ENCODE results near the gene EFCAB5.
"Not testable (repeated sequence)": the region's sequence is repeated elsewhere in the genome, so short reads cannot be mapped to it uniquely, and the experiment has no call there.

EFCAB5 gene

DNA sequence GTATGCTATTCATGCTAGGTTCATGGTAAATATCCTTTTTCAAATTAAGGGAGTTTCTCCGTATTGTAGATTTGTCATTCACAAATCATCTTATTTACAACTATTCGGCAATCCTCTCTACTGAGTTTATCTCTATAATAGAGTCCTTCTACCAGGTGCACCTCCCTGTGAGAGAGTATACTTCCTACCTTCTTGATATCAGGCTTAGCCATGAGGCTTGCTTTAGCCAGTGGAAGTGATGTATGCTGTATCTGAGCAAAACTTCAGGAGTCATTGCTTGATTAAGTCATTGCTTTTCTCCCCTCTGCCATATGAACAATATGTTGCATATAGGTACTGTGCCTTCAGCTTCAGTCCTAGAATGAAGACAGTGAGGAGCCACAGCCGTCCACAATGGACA, 195.7 kb downstream of the EFCAB5 start:
- Histone ChIP-seq H3K79me2 (ENCODE audit: insufficient read depth, low read length) (peaks cover 53% of the 10 kb centered on the region), H4K20me1 (ENCODE audit: low read depth, low read length) (no peaks in the 10 kb centered on the region), H3K36me3 (ENCODE audit: low read length) (peaks cover 3% of the 10 kb centered on the region; the same call in 1 of the 2 replicates)

DNA sequence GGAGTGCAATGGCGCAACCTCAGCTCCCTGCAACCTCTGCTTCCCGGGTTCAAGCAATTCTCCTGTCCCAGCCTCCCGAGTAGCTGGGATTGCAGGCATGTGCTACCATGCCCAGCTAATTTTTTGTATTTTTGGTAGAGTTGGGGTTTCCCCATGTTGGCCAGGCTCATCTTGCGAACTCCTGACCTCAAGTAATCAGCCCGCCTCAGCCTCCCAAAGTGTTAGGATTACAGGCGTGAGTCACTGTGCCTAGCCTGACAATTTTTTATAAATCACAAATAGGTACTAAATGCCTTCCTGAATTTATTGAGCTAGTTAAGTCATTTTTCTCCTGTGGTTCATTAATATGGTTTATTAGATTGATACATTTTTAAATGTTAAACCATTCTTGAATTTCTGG, 206.4 kb downstream of the EFCAB5 start:
- H3K27ac ChIP-seq (ENCODE audit: low read depth, low read length); H3K36me3 ChIP-seq (ENCODE audit: low read length); H4K20me1 ChIP-seq (ENCODE audit: low read depth, low read length); H3K4me2 ChIP-seq (ENCODE audit: low read depth, low read length, poor library complexity, severe bottlenecking); H3K4me3 ChIP-seq (ENCODE audit: insufficient read depth, low read length, poor library complexity, severe bottlenecking); H3K27me3 ChIP-seq (ENCODE audit: low read length); H3K9ac ChIP-seq (ENCODE audit: low read length); H3K9me2 ChIP-seq (replicated peaks; ENCODE audit: insufficient read depth, low read length); H2AFZ ChIP-seq (ENCODE audit: low read depth, low read length, severe bottlenecking); H3K9me3 ChIP-seq (ENCODE audit: insufficient read depth, low read length): not testable (repeated sequence)
- Histone ChIP-seq H3F3A (ENCODE audit: insufficient read depth) (peaks cover 22% of the 10 kb centered on the region), H3K79me2 (ENCODE audit: insufficient read depth, low read length) (peaks cover 54% of the 10 kb centered on the region)

More for the DNA sequence above, 195.7 kb downstream of the EFCAB5 start:
- Histone ChIP-seq H3F3A (ENCODE audit: insufficient read depth) (no peaks in the 10 kb centered on the region), H3K27ac (ENCODE audit: low read depth, low read length) (no peak overlapping the region), H3K27me3 (ENCODE audit: low read length) (no peaks in the 10 kb centered on the region), H3K4me2 (ENCODE audit: low read depth, low read length, poor library complexity, severe bottlenecking) (no peak overlapping the region), H3K9ac (ENCODE audit: low read length) (no peak overlapping the region), H3K4me3 (ENCODE audit: insufficient read depth, low read length, poor library complexity, severe bottlenecking) (no peak overlapping the region), H3K9me2 (replicated peaks; ENCODE audit: insufficient read depth, low read length) (no peaks in the 10 kb centered on the region), H2AFZ (ENCODE audit: low read depth, low read length, severe bottlenecking) (no peak overlapping the region), H3K9me3 (ENCODE audit: insufficient read depth, low read length) (no peaks in the 10 kb centered on the region)
- no peak for TF ChIP-seq EZH2phosphoT487 (conservative IDR thresholded peaks at IDR 0.05; ENCODE audit: low read length)
- TF ChIP-seq, protein P1, sequence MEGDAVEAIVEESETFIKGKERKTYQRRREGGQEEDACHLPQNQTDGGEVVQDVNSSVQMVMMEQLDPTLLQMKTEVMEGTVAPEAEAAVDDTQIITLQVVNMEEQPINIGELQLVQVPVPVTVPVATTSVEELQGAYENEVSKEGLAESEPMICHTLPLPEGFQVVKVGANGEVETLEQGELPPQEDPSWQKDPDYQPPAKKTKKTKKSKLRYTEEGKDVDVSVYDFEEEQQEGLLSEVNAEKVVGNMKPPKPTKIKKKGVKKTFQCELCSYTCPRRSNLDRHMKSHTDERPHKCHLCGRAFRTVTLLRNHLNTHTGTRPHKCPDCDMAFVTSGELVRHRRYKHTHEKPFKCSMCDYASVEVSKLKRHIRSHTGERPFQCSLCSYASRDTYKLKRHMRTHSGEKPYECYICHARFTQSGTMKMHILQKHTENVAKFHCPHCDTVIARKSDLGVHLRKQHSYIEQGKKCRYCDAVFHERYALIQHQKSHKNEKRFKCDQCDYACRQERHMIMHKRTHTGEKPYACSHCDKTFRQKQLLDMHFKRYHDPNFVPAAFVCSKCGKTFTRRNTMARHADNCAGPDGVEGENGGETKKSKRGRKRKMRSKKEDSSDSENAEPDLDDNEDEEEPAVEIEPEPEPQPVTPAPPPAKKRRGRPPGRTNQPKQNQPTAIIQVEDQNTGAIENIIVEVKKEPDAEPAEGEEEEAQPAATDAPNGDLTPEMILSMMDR (IDR thresholded peaks at IDR 0.05; ENCODE audit: insufficient read depth, low read length, poor library complexity, severe bottlenecking): no peak

DNA sequence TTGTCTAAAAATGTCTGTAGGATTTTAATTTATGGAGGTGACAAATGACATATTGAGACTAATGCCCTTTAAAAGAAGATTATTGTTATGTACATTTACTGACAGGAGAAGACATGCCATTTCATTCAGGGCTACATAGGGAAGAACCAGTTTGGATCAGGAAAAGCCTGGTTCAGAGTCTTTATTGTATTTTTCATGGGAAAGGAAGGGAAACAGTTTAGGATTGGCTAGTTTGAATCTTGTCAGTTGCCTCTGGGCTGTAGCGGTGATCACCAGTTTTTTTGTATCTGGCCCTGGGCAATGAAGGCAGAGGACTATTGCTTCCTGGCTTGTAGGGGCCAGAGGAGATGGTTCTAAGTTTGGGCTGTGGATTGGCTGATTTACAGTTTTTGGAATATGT, 206.9 kb downstream of the EFCAB5 start:
- peaks cover 54% of the 10 kb centered on the region for H3K79me2 ChIP-seq (ENCODE audit: insufficient read depth, low read length)
- no peak overlapping the region for H3K9ac ChIP-seq (ENCODE audit: low read length)
- H3K9me2 ChIP-seq (replicated peaks; ENCODE audit: insufficient read depth, low read length): no peaks in the 10 kb centered on the region
- no peak overlapping the region for H3K27ac ChIP-seq (ENCODE audit: low read depth, low read length)
- no peak overlapping the region for H3K4me3 ChIP-seq (ENCODE audit: insufficient read depth, low read length, poor library complexity, severe bottlenecking)
- no peak overlapping the region for H3K4me2 ChIP-seq (ENCODE audit: low read depth, low read length, poor library complexity, severe bottlenecking)
- no peaks in the 10 kb centered on the region for H3K36me3 ChIP-seq (ENCODE audit: low read length)
- H2AFZ ChIP-seq (ENCODE audit: low read depth, low read length, severe bottlenecking): no peak overlapping the region
- H3K9me3 ChIP-seq (ENCODE audit: insufficient read depth, low read length): no peaks in the 10 kb centered on the region
- H3K27me3 ChIP-seq (ENCODE audit: low read length): no peaks in the 10 kb centered on the region
- peaks cover 17% of the 10 kb centered on the region for H3F3A ChIP-seq (ENCODE audit: insufficient read depth)
- TF ChIP-seq, protein P1 (IDR thresholded peaks at IDR 0.05; ENCODE audit: insufficient read depth, low read length, poor library complexity, severe bottlenecking): no peak
- no peak for TF ChIP-seq EZH2phosphoT487 (conservative IDR thresholded peaks at IDR 0.05; ENCODE audit: low read length)
- peaks cover 2% of the 10 kb centered on the region; the same call in 1 of the 2 replicates for H4K20me1 ChIP-seq (ENCODE audit: low read depth, low read length)

DNA sequence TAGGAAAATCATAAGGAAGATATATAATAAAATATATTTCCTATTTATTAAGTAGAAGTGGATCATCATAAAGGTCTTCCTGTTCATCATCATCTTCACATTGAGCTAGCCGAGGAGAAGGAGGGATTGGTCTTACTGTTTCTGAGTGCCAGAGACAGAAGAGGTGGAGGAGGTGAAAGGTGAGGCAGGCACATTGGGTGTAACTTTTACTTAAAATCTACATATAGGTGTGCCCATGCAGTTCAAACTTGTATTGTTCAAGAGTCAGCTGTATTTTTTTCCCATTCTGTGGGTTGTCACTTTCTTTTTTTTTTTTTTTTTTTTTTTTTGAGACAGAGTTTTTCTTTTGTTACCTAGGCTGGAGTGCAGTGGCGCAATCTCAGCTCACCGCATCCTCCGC, 210.0 kb downstream of the EFCAB5 start:
- Histone ChIP-seq H3K36me3 (ENCODE audit: low read length) (no peaks in the 10 kb centered on the region), H3F3A (ENCODE audit: insufficient read depth) (peaks cover 24% of the 10 kb centered on the region; the same call in 1 of the 2 replicates), H3K4me2 (ENCODE audit: low read depth, low read length, poor library complexity, severe bottlenecking) (peak overlapping the region; percentile 33), H3K27me3 (ENCODE audit: low read length) (no peaks in the 10 kb centered on the region), H3K9me2 (replicated peaks; ENCODE audit: insufficient read depth, low read length) (no peaks in the 10 kb centered on the region), H3K27ac (ENCODE audit: low read depth, low read length) (peak overlapping the region; percentile 49; the same call in 1 of the 2 replicates), H2AFZ (ENCODE audit: low read depth, low read length, severe bottlenecking) (no peak overlapping the region), H3K9me3 (ENCODE audit: insufficient read depth, low read length) (no peaks in the 10 kb centered on the region), H3K9ac (ENCODE audit: low read length) (no peak overlapping the region), H3K4me3 (ENCODE audit: insufficient read depth, low read length, poor library complexity, severe bottlenecking) (no peak overlapping the region), H3K79me2 (ENCODE audit: insufficient read depth, low read length) (peaks cover 47% of the 10 kb centered on the region), H4K20me1 (ENCODE audit: low read depth, low read length) (no peaks in the 10 kb centered on the region)
- no peak for TF ChIP-seq EZH2phosphoT487 (conservative IDR thresholded peaks at IDR 0.05; ENCODE audit: low read length)
- TF ChIP-seq, protein P1 (IDR thresholded peaks at IDR 0.05; ENCODE audit: insufficient read depth, low read length, poor library complexity, severe bottlenecking): no peak
